B cell (primary cell): Measurements from ENCODE around the gene THSD7A. TPM values are rescaled to one million over a fixed set of nuclear protein-coding genes. Genes with fewer than 3 reads are reported as not detected.

Experiments
- ATAC-seq: fragments of 200-7000 bp; cut with Tn5 transposase; one replicate; pipeline ENCODE4 v1.10.0; 2021; ENCODE audit warnings: low read depth, mild to moderate bottlenecking, moderate number of reproducible peaks, moderate library complexity
- CTCF ChIA-PET: fragments of 350-600 bp; sonication (Branson Sonifier 250); formaldehyde crosslinking; loops from one replicate; lab custom pipeline; 2021; ENCODE audit warnings: antibody characterized with exemption, inconsistent platforms; lab: Charles Lee
- POLR2A ChIA-PET: fragments of 350-600 bp; sonication (Branson Sonifier 250); formaldehyde crosslinking; loops from one replicate; lab custom pipeline; 2021; ENCODE audit warnings: antibody characterized with exemption; lab: Charles Lee
- DNase-seq: peaks from one replicate; pipeline ENCODE4 v3.0.0; 2013
- H2AFZ ChIP-seq: 2 replicates; pipeline ENCODE4 v1.6.1; 2012; ENCODE audit warnings: mild to moderate bottlenecking, low read depth, low read length; ENCODE audit not compliant: insufficient read depth, poor library complexity, severe bottlenecking
- H3K27ac ChIP-seq, 2 donors: 1 replicate in 1 of 2; 2 replicates in 1 of 2; pipeline ENCODE4 v1.5.1; 2012 to 2013; ENCODE audit warnings: low read length in 2 of 2, mild to moderate bottlenecking in 2 of 2, moderate library complexity in 1 of 2
- H3K27me3 ChIP-seq, 4 experiments: fragments of 200-600 bp in 1 of 4; sonication (generic) in 1 of 4; replicated peaks in 1 of 4; 1 replicate in 2 of 4; 2 replicates in 2 of 4; pipeline versions ENCODE4 v1.6.1 to v1.7.0; 2013 to 2016; ENCODE audit warnings: low read length in 3 of 4, mild to moderate bottlenecking in 2 of 4, mixed read lengths in 1 of 4, moderate library complexity in 1 of 4; ENCODE audit not compliant: insufficient read depth in 4 of 4, control insufficient read depth in 3 of 4; ENCODE audit errors: control extremely low read depth in 1 of 4
- H3K36me3 ChIP-seq, 2 experiments: replicated peaks in 1 of 2; 1 replicate in 1 of 2; 2 replicates in 1 of 2; pipeline versions ENCODE4 v1.6.1 to v1.7.1; 2013; ENCODE audit warnings: low read length in 1 of 2; ENCODE audit not compliant: insufficient read depth in 2 of 2, control insufficient read depth in 1 of 2; ENCODE audit errors: control extremely low read depth in 1 of 2, extremely low read depth in 1 of 2
- H3K4me1 ChIP-seq, 2 donors: fragments of 200-600 bp in 1 of 2; sonication (generic) in 1 of 2; 1 replicate in 1 of 2; 2 replicates in 1 of 2; pipeline versions ENCODE4 v1.5.1 to v1.6.1; 2013 to 2017; ENCODE audit warnings: low read length in 2 of 2; ENCODE audit not compliant: control insufficient read depth in 2 of 2, insufficient read depth in 2 of 2
- H3K4me2 ChIP-seq: replicated peaks from 2 replicates; pipeline ENCODE3; 2012; ENCODE audit warnings: mild to moderate bottlenecking, low read depth, low read length; ENCODE audit not compliant: poor library complexity, severe bottlenecking
- H3K4me3 ChIP-seq, 5 experiments: fragments of 200-600 bp in 1 of 5; sonication (generic) in 1 of 5; 1 replicate in 3 of 5; 2 replicates in 2 of 5; pipeline versions ENCODE4 v1.5.1 to v1.7.0; 2011 to 2016; ENCODE audit warnings: low read length in 4 of 5, mild to moderate bottlenecking in 4 of 5, low read depth in 2 of 5, control low read depth in 1 of 5, moderate library complexity in 1 of 5; ENCODE audit not compliant: insufficient read depth in 1 of 5; ENCODE audit errors: control extremely low read depth in 1 of 5, extremely low read depth in 1 of 5
- H3K79me2 ChIP-seq: fragments of 200-600 bp; sonication (generic); one replicate; pipeline ENCODE4 v1.6.0; 2016; ENCODE audit warnings: low read length; ENCODE audit not compliant: control insufficient read depth, insufficient read depth
- H3K9ac ChIP-seq: fragments of 200-600 bp; sonication (generic); 2 replicates; pipeline ENCODE4 v1.6.1; 2017; ENCODE audit warnings: mild to moderate bottlenecking, low read length, moderate library complexity
- H3K9me3 ChIP-seq, 3 donors: one replicate each; pipeline versions ENCODE4 v1.6.1 to v1.7.1; 2013; ENCODE audit warnings: low read length in 2 of 3; ENCODE audit not compliant: control insufficient read depth in 2 of 3, insufficient read depth in 1 of 3; ENCODE audit errors: control extremely low read depth in 1 of 3
- H4K20me1 ChIP-seq: 2 replicates; pipeline ENCODE4 v1.6.0; 2012; ENCODE audit warnings: mild to moderate bottlenecking, low read length; ENCODE audit not compliant: insufficient read depth, control insufficient read depth, poor library complexity, severe bottlenecking
- H3K27ac Mint-ChIP-seq: one replicate; pipeline ENCODE4 v1.8.0; 2021; ENCODE audit warnings: mixed read lengths
- H3K27me3 Mint-ChIP-seq: one replicate; pipeline ENCODE4 v1.8.0; 2021; ENCODE audit warnings: mixed read lengths
- H3K4me1 Mint-ChIP-seq: one replicate; pipeline ENCODE4 v1.8.0; 2021; ENCODE audit warnings: mixed read lengths
- H3K4me3 Mint-ChIP-seq: one replicate; pipeline ENCODE4 v1.8.0; 2021; ENCODE audit warnings: mixed read lengths
- H3K9me3 Mint-ChIP-seq: one replicate; pipeline ENCODE4 v1.8.0; 2022; ENCODE audit warnings: mixed read lengths; ENCODE audit not compliant: insufficient read depth
- EZH2 ChIP-seq: IDR thresholded peaks from 2 replicates; pipeline ENCODE4 v1.6.1; 2012; ENCODE audit warnings: borderline replicate concordance, low read depth, mild to moderate bottlenecking, moderate library complexity, low read length; ENCODE audit not compliant: insufficient read depth, poor library complexity, severe bottlenecking
- WGBS: methylation state at CpG from one replicate; pipeline ENCODE4 v1.1.5; 2013; ENCODE audit warnings: missing lambda C conversion rate; ENCODE audit not compliant: insufficient coverage; 5-methylcytosine and 5-hydroxymethylcytosine counted together
- intact Hi-C: fragments of 100-400 bp; cut with micrococcal nuclease; formaldehyde crosslinking; loops from one replicate; pipeline ENCODE4 v1.10.0; 2022
- polyA plus RNA-seq: library from polyadenylated mRNA; depleted of rRNA; stranded (reverse); fragments of >200 nt; gene quantifications from 2 replicates; pipeline ENCODE4 v1.2.3, GENCODE V29; 2012
- total RNA-seq, 2 donors: library from RNA; stranded (reverse); fragments of 120-200 nt in 1 of 2; gene quantifications; 1 replicate in 1 of 2; 2 replicates in 1 of 2; pipeline versions ENCODE4 v1.2.3 to v1.2.4, GENCODE V29; 2013 to 2022
- TF ChIP-seq, protein P1 (sequence below): fragments of 200-600 bp; IDR thresholded peaks from one replicate; pipeline ENCODE4 v1.8.0; 2022; ENCODE audit warnings: antibody characterized with exemption, mild to moderate bottlenecking

Gene THSD7A
- total and polyA plus RNA-seq, 2 donors (not counting 1 experiment from before 2014, with no cell fraction given): not detected

DNA sequence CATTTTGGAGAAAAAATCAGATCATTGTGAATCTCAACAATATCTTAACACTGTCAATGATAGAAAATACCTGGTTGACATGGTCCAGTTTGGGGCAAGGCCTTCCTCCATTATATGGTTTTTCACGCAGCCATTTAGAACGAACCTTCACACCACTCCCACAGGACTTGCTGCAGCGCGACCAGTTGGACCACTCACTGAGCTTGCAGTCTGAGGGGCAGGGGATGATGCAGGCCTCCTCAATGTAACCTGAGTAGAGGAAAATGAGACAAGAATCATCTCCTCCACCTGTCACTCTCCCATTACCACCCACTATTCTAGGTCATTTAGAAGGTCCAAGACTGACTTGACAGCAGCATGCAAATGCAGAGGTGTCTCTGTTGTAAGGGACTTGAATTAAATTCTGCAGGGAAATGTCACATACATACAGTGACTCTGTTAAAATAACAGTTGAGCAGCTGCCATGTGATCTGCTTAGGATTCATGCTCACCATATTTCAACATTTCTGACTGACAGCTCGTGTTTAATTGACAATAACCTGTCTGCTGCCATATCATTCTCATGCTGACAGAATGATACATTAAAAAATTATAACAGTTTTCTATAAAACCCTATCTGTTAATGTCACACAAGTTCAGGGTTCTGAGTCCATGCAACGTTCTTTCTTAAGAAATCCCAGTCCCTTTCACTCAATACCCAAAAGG, 403.0 kb downstream of the THSD7A start:
- Mint-ChIP-seq H3K27ac (no peak overlapping the region), H3K9me3 (no peaks in the 10 kb centered on the region), H3K4me1 (no peaks in the 10 kb centered on the region), H3K4me3 (no peak overlapping the region), H3K27me3 (no peaks in the 10 kb centered on the region)
- Histone ChIP-seq H3K27ac (no peak overlapping the region), H3K9ac (no peak overlapping the region), H3K4me3 (no peak overlapping the region), H3K36me3 (no peaks in the 10 kb centered on the region), H3K4me2 (no peak overlapping the region), H3K4me1 (no peaks in the 10 kb centered on the region), H3K27me3 (no peaks in the 10 kb centered on the region), H3K9me3 (no peaks in the 10 kb centered on the region), H3K79me2 (no peaks in the 10 kb centered on the region), H2AFZ (no peak overlapping the region), H4K20me1 (no peaks in the 10 kb centered on the region)
- ATAC-seq (no peak), DNase-seq (no peak)
- intact Hi-C loops: no loop called here
- CTCF ChIA-PET: no interaction called here
- POLR2A ChIA-PET: no interaction called here
- 76% methylated on average over 2 of the region's 6 CpGs for WGBS
- TF ChIP-seq, protein P1, sequence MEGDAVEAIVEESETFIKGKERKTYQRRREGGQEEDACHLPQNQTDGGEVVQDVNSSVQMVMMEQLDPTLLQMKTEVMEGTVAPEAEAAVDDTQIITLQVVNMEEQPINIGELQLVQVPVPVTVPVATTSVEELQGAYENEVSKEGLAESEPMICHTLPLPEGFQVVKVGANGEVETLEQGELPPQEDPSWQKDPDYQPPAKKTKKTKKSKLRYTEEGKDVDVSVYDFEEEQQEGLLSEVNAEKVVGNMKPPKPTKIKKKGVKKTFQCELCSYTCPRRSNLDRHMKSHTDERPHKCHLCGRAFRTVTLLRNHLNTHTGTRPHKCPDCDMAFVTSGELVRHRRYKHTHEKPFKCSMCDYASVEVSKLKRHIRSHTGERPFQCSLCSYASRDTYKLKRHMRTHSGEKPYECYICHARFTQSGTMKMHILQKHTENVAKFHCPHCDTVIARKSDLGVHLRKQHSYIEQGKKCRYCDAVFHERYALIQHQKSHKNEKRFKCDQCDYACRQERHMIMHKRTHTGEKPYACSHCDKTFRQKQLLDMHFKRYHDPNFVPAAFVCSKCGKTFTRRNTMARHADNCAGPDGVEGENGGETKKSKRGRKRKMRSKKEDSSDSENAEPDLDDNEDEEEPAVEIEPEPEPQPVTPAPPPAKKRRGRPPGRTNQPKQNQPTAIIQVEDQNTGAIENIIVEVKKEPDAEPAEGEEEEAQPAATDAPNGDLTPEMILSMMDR: no peak
- no peak for TF ChIP-seq EZH2

DNA sequence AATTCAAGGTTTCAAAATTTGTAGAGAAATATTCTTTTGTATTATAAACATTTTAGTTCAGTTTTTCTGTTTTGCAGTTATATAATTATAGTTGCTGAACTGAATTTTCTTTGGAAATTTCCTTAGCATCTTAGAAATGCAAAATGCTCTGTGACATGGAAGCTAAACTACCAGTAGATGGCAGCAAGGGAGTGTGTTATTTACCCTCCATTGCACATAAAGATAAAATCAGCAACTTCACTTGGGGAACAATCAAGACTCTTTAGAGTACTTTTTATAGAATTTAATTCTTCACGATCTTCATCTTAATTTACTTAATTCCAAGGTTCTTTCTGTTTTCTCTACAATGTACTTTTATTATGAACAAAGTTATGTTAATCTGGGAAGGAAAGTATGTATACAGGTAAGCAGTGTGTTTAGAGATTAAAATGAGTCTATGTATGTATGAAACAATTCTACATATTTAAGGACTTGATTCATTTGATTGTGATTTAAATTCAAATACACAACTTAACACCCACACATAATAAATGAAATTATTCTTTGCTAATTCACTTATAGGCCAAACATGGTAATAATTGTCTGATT, 404.2 kb downstream of the THSD7A start:
- no peaks in the 10 kb centered on the region for H3K9me3 ChIP-seq
- TF ChIP-seq, protein P1: peak; percentile 69
- no peak for TF ChIP-seq EZH2
- no peak overlapping the region for H3K4me2 ChIP-seq
- DNase-seq (peak; percentile 34), ATAC-seq (no peak)
- intact Hi-C loops: loop anchor here (1.0 kb wide), 1 partner anchor 895 kb away; no protein-coding TSS in a partner anchor
- H3K36me3 ChIP-seq: no peaks in the 10 kb centered on the region
- Mint-ChIP-seq H3K4me3 (no peak overlapping the region), H3K4me1 (no peaks in the 10 kb centered on the region), H3K27ac (no peak overlapping the region), H3K27me3 (no peaks in the 10 kb centered on the region), H3K9me3 (no peaks in the 10 kb centered on the region)
- H3K9ac ChIP-seq: no peak overlapping the region
- WGBS: no CpG with 5 or more reads among the region's 1 CpG
- POLR2A ChIA-PET: no interaction called here
- no peak overlapping the region for H3K27ac ChIP-seq
- no peaks in the 10 kb centered on the region for H3K27me3 ChIP-seq
- no peak overlapping the region for H3K4me3 ChIP-seq
- H2AFZ ChIP-seq: no peak overlapping the region
- H4K20me1 ChIP-seq: no peaks in the 10 kb centered on the region
- CTCF ChIA-PET: interaction anchor here (0.6 to 1.5 kb wide), 3 partner anchors 895 to 1079 kb away, joined by 3 to 5 read pairs (median 3); no protein-coding TSS in a partner anchor
- no peaks in the 10 kb centered on the region for H3K79me2 ChIP-seq
- no peaks in the 10 kb centered on the region for H3K4me1 ChIP-seq
